Activated CD8-positive, alpha-beta memory T cell treated with anti-CD3 and anti-CD28 coated beads, Interleukin-2, amount 50 U/mL, for 24 hours (primary cell): ENCODE measurements around the gene SIGLEC5.
"Not testable (repeated sequence)": the region's sequence is repeated elsewhere in the genome, so short reads cannot be mapped to it uniquely, and the experiment has no call there.

Source experiments
- DNase-seq: peaks from one replicate; pipeline ENCODE4 v3.0.0-alpha.2; 2020; ENCODE audit errors: extremely low read depth

SIGLEC5 gene, protein sequence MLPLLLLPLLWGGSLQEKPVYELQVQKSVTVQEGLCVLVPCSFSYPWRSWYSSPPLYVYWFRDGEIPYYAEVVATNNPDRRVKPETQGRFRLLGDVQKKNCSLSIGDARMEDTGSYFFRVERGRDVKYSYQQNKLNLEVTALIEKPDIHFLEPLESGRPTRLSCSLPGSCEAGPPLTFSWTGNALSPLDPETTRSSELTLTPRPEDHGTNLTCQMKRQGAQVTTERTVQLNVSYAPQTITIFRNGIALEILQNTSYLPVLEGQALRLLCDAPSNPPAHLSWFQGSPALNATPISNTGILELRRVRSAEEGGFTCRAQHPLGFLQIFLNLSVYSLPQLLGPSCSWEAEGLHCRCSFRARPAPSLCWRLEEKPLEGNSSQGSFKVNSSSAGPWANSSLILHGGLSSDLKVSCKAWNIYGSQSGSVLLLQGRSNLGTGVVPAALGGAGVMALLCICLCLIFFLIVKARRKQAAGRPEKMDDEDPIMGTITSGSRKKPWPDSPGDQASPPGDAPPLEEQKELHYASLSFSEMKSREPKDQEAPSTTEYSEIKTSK

DNA sequence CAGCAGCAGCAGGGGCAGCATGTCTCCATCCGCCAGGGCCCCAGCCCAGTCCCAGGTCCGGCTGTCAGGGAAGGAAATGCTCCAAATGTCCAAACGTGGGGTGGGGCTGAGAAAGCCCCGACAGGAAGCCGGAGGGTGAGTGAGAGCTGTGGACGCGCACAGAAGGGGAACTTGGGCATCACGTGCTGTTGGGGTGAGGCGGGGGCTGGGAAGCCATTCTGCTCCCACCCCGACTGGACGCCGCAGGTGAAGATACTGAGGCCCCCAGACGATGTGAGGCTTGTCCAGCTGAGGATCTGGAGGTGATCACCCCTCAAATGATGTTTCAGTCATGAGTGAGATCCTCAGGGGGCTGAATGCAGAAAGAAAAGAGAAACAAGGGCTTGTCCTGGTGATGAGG, at the start of gene SIGLEC5:
TSS of gene SIGLEC5 (minus strand) at position 87 of the 400 bp plus-strand sequence. CDS start at position 21, 66 bp downstream.
- not testable (repeated sequence) for DNase-seq

DNA sequence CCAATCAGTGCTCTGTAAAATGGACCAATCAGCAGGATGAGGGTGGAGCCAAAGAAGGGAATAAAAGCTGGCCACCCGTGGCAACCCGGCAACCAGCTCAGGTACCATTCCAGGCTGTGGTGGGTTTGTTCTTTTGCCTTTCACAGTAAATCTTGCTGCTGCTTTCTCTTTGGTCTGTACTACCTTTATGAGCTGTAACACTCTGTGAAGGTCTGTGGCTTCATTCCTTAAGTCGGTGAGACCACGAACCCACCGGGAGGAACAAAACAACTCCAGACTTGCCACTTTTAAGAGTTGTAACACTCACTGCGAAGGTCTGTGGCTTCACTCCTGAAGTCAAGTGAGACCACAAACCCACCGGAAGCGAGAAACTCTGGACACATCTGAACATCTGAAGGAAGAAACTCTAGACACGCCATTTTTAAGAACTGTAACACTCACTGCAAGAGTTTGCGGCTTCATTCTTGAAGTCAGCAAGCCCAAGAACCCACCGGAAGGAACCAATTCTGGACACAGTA, 46.4 kb upstream of the SIGLEC5 start:
- DNase-seq: no peak

DNA sequence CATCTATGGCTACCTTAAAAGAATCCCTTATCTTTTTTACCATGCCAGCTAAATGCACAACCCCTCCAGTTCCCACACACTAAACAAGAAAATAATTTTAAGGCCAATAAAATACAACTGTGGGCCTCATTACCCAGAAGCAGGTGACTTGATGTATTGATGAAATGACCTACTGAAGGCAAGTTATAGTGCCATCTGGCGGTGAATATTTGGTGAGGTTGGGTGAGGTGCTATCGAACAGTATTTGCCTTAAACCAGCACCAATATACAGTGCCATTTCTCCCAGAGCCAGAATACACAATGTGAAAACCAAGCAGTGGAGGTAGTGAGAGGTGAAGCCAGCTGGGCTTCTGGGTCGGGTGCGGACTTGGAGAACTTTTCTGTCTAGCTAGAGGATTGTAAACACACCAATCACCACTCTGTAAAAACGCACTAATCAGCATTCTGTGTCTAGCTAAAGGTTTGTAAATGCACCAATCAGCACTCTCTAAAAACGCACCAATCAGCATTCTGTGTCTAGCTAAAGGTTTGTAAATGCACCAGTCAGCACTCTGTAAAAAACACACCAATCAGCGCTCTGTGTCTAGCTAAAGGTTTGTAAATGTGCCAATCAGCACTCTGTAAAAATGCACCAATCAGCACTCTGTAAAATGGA, 45.8 kb upstream of the SIGLEC5 start:
- DNase-seq: not testable (repeated sequence)

DNA sequence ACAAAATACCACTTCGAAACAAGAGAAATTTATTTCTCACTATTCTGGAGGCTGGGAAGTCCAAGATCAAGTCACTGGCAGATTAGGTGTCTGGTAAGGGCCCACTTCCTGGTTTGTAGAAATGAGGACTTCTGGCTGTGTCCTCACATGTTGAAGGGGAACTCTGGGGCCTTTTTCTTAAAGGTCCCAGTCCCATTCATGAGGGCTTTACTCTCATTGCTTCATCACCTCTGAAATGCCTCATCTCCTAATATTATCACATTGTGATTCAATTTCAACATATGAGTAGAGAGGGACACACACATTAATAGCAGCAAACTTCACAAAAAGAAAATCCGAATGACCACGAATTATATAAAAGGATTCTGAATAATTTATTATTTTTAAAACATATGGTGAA, 38.0 kb upstream of the SIGLEC5 start:
- DNase-seq: no peak

DNA sequence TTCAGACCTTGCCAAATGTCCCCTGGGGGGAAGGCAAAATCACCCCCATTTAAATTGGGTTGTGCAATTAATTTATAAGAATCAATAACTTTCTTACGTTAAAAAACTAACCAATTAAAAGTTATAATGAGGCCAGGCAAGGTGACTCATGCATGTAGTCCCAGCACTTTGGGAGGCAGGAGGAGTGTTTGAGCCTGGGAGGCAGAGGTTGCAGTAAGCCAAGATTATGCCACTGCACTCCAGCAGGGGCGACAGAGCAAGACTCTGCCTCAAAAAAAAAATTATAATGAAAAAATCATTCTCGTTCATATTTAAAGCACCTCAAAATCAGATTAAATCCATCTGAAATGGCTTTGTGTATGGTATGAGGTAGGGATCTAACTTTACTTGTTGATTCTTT, 34.8 kb upstream of the SIGLEC5 start:
- no peak for DNase-seq

DNA sequence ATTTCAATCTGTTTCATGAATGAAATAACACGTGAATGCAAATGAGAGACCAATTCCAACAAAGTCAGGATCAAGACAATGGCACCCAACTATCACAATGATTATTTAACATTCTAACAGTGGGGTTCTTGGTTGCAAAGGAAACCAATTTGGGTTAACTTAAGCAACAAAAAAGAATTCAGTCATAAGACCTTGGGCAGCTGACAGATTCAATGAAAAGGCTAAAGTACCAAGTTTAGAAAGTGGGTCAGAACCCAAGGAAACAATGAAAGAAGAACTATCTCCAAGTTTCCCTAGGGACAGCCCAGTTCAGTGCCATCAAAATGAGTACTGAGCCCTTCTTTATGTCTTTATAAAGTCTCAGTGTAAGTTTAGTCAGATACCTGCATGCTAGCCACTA, 33.9 kb upstream of the SIGLEC5 start:
- no peak for DNase-seq

DNA sequence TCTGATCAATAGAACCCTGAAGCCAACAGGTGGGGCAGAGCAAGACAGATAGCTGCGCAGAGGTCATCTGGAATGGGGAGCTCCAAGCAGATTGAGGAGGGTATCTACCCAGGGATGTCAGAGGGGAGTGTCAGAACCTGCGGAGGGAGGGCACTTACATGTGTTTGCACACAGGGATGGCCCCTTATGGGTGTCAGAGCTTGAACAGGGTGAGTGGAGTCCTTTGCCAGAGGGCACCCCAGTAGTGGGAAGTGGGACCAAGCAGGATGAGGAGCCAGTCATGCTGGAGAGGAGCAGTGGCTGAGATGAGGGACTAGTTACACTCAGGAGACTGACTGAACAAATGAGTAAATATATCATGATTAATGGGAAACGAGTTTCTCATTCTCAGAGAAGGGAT, 33.4 kb upstream of the SIGLEC5 start:
- no peak for DNase-seq

DNA sequence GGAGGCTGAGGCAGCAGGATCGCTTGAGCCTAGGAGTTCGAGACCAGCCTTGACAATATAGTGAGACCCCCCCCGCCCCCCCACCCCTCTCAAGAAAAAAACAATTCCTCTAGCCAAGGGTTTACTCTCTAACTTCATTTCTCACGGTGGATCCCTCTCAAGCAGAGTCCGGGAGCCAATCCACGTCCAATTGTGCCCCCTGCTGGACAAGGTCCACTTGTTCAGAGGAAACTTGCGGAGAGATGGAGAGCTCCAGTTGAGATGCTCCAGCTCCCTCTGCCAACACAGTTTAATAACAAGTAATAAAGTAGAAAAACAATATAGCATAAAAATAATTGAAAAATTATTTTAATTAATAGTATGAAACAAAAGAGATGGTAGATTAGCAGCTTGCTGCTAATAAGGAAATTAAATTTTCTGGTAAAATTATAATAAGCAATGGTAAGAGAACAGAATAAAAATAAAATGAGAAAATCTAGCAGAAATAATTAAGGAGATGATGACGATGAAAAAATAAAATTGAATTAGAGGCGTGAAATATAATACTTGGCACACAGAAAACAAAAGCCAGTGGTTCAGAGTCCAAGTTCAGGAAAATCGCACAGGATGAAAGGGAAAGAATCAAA, 30.9 kb upstream of the SIGLEC5 start:
- peak; percentile 14 for DNase-seq

DNA sequence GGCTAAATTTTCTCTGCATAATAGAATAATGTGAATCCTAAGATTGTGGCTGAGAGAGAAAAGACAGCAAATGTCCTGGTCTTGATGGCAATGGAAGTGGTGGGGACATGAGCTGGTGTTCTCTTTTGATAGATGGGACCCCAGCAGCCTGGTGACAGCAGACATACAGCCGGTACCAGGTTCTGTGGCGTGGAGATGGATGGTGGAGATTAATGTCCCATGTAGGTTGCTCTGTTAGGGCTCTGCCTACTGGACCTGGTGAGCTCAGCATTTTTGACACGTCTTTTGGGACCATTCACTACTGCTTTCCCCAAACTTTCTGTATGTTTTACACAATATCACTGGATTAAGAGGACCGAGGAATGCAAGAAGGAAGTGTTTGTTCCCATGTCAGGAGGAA, 24.6 kb upstream of the SIGLEC5 start:
- no peak for DNase-seq

DNA sequence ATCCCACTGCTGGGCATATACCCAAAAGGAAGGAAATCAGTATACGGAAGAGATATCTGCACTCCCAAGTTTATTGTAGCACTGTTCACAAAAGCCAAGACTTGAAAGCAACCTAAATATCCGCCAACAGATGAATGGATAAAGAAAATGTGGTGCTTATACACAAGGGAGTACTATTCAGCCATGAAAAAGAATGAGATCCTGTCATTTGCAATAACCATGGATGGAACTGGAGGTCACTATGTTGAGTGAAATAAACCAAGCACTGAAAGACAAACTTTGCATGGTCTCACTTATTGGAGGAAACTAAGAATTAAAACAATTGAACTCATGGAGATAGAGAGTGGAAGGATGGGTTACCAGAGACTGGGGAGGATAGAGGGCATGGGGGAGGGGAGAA, 23.0 kb upstream of the SIGLEC5 start:
- no peak for DNase-seq

DNA sequence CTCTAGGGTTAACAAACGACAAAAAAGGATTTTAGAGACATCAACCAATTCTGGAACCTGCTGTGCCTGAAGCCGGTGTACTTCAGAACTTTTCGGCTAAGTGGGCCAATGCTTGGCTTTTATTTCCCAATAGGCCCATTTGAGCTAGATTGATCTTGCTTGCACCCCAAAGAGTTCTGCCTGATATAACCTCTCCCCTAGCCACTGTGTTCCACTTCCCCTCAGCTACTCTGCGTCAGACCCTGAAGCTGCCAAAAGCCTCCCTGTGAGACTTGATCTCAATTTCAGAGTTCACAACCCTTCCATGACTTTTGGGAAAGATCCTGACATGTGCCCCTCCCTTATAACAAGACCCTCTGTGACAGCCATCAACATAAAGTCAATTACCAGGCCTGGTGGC, 22.1 kb upstream of the SIGLEC5 start:
- DNase-seq: no peak

DNA sequence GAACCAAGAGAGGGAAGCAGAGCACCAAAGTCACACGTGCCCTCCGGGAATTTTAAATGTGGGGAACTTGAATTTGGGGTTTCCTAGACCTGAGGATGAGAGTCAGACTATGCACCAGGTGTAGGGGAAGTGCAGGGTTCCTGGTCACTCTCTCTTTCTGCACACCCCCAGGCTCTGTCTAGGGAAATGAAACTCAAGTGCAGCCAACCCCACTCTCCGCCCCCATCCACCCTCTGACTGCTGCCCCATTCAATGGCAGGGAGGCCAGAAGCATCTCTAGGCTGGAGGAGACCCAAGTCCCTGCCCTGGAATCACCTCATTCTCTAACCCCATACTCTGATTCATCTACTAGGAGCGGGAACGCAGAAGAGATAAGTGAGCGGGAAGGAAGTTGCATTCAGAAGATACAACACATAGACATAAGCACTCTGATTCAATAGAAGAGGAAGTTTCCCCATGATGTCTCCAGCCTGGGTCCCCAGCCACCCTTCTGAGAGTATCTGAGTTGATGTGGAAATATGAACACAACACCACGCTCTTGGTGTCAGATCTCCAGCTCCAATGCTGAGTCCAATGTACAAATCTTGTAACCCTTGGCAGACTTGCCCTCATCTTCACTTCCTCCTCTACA, 21.1 kb upstream of the SIGLEC5 start:
- DNase-seq: no peak

DNA sequence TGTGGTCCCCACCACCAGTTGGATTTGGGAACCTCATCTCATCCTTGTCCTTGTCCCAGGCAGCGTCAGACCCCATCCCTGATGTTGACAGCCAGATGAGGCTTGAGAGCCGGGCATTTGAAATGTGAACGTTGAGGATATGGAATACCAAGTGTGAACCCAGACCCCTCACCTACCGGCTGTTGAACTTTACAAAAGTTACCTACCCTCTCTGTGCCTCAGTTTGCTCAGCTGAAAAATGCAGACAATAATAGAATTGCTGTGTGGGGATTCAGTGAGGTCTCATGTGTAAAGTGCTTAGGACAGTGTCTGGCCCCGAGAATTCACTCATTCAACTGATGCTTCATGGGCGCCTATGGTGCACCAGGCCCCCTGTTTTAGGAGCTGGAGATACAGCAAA, 17.1 kb upstream of the SIGLEC5 start:
- DNase-seq: no peak

DNA sequence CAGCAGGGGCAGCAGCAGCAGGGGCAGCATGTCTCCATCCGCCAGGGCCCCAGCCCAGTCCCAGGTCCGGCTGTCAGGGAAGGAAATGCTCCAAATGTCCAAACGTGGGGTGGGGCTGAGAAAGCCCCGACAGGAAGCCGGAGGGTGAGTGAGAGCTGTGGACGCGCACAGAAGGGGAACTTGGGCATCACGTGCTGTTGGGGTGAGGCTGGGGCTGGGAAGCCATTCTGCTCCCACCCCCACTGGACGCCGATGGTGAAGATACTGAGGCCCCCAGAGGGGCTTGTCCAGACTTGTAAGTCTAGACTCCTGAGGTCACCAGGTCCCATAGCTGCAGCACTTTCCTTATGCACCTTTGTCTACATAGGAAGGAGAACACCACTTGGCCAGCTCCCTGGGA, 16.5 kb upstream of the SIGLEC5 start, which contains the start of gene SIGLEC14:
TSS of gene SIGLEC14 (minus strand) at position 96 of the 400 bp plus-strand sequence. CDS start at position 30, 66 bp downstream.
- not testable (repeated sequence) for DNase-seq

DNA sequence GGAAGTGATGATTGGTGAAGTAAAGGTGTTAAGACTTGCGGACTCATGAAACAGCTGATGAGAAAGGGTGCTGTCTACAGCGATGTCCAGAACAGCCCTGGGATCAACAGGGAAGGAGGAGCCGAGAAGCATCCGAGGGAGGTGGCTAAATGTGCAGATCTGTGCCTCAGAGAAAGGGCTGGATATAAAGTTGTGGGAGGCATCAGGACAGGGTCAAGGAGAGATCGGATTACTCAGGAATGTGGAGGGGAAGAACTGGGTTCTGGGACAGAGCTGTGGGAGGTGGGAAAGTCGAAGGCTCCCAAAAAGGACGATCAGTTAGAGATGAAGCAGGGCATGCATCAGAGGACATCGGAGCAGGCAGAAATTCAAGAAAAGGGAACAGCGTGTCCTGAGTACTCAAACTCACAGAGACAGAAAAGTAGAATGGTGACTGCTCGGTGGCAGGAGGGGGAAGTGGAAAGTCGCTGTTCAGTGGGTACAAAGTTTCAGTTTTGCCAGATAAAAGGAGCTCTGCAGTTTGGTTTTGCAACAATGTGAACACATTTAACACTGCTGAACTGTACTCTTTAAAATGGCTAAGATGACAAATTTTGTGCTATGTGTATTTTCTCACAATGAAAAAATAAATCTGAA, 14.6 kb upstream of the SIGLEC5 start:
- no peak for DNase-seq

DNA sequence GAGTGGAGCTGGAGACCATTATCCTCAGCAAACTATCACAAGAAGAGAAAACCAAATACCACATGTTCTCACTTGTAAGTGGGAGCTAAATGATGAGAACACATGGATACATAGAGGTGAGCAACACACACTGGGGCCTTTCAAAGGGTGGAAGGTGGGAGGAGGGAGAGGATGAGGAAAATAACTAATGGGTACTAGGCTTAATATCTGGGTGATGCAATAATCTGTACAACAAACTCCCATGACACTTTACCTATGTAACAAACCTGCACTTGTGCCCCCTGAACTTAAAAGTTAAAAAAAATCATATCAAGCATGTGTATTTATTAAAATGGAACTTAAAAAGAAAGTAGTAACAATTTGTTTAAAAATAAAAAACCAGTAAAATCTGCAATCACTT, 11.4 kb upstream of the SIGLEC5 start:
- DNase-seq: no peak

DNA sequence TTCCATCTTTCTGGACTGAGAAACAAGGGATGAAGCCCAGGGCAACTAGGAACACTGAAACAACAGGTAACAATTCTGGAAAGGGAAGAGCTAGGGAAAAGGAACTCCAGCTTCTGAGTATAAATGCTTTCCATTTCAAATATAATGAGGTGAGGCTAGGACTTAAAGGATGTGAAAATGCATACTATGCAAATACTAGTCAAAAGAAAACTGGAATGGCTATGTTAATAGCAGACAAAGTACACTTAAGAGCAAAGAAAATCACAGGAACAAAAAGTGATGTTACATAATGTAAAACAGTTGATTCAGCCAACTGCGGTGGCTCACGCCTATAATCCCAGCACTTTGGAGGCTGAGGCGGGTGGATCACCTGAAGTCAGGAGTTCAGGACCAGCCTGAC, 10.2 kb upstream of the SIGLEC5 start:
- DNase-seq: no peak

DNA sequence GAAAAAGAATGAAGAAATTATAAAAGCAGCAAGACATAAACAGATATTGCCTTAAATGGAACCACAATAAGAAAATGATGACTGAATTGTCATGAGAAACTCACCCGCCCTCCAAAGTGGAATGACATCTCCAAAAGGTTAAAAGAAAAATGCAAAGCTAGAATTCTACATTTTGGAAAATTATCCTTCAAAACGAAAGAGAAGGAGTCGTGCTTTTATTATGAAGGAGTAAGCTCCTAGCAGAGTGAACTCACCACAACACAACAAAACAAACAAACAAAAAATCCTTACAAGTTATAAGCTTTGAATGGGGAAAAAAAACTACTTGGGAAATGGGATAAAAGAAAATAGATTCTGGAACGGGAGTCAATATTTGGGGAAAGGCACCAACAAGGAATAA, 9.7 kb upstream of the SIGLEC5 start:
- DNase-seq: no peak

DNA sequence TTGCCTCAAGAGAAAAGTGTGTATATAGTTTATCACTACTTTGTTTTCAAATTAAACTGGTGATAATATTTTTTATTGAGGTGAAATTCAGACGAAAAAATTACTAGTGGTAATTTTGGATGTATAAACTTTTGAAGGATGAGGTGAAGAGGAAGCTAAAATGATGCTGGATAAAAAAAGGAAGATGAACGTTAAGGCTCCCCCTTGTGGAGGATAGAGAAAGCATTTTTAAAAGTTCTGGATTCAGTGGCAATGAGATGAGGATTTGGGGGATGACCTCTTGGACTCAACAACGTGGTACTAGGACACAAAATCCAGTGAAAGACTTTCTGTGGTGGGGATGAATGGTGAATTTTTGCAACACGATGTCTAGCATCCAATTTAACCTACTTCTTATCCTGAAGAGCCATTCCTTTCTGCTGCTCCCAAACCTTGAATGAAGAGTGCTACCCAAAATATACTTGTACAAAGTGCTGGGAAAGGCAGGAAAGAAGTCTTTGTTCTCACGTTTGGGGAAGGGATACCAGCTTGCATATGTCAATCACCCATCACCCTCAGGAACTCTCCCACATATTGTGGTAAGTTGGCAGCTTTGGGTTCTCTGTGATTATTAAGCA, 7.3 kb upstream of the SIGLEC5 start:
- no peak for DNase-seq

DNA sequence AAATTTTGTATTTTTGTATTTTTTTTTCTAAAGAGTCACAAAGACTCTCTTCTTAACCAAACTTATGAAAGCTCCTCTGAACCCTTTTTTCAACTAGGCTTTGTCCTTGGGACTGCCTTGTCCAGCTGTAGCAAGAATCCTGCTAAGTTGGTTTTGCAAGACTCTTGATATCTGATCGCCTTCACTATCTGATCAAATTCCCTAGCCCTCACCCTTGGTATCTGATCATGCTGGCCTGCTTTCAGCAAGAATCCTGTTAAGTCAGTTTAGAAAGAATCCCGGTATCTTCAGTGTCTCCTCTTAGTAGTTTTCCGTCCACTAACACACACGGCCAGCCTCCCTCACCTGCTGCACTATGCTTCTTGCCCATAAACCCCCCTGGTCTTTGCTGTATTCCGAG, 1.9 kb upstream of the SIGLEC5 start:
- DNase-seq: no peak
